Activated CD8-positive, alpha-beta T cell treated with anti-CD3 and anti-CD28 coated beads, Interleukin-2, amount 10 ng/mL, durations not matched to agents 7 days and 5 days (primary cell): Measurements from ENCODE around the gene LFNG. TPM values are rescaled to one million over a fixed set of nuclear protein-coding genes. Genes with fewer than 3 reads are reported as not detected.
"Not testable (repeated sequence)": the region's sequence is repeated elsewhere in the genome, so short reads cannot be mapped to it uniquely, and the experiment has no call there.

Experiments
- ATAC-seq: fragments of 150-1000 bp; cut with Tn5 transposase; one replicate; pipeline ENCODE4 v1.10.0; 2021; ENCODE audit warnings: moderate library complexity
- CTCF ChIA-PET: fragments of 350-600 bp; sonication (Branson Sonifier 250); formaldehyde crosslinking; loops from one replicate; lab custom pipeline; 2021; ENCODE audit warnings: antibody characterized with exemption; lab: Charles Lee
- POLR2A ChIA-PET: fragments of 350-600 bp; sonication (Branson Sonifier 250); formaldehyde crosslinking; loops from one replicate; lab custom pipeline; 2021; ENCODE audit warnings: antibody characterized with exemption; lab: Charles Lee
- DNase-seq: peaks from one replicate; pipeline ENCODE4 v3.0.0-alpha.2; 2020
- H3K27ac Mint-ChIP-seq: one replicate; pipeline ENCODE4 v1.8.0; 2021; ENCODE audit warnings: mild to moderate bottlenecking, mixed read lengths
- H3K27me3 Mint-ChIP-seq: one replicate; pipeline ENCODE4 v1.8.0; 2021; ENCODE audit warnings: low read depth, mixed read lengths
- H3K36me3 Mint-ChIP-seq: one replicate; pipeline ENCODE4 v1.8.0; 2021; ENCODE audit warnings: low read depth, mixed read lengths
- H3K4me1 Mint-ChIP-seq: one replicate; pipeline ENCODE4 v1.8.0; 2021; ENCODE audit warnings: low read depth, mixed read lengths
- H3K4me3 Mint-ChIP-seq: one replicate; pipeline ENCODE4 v1.8.0; 2021; ENCODE audit warnings: mild to moderate bottlenecking, mixed read lengths
- H3K9me3 Mint-ChIP-seq: one replicate; pipeline ENCODE4 v1.8.0; 2022; ENCODE audit warnings: mixed read lengths; ENCODE audit not compliant: insufficient read depth
- total RNA-seq, 2 experiments: library from RNA; stranded (reverse); gene quantifications; one replicate each; pipeline ENCODE4 v1.2.3, GENCODE V29; 2021

Gene LFNG
- total RNA-seq, 2 experiments from 2014 or later: 134 to 136 TPM

DNA sequence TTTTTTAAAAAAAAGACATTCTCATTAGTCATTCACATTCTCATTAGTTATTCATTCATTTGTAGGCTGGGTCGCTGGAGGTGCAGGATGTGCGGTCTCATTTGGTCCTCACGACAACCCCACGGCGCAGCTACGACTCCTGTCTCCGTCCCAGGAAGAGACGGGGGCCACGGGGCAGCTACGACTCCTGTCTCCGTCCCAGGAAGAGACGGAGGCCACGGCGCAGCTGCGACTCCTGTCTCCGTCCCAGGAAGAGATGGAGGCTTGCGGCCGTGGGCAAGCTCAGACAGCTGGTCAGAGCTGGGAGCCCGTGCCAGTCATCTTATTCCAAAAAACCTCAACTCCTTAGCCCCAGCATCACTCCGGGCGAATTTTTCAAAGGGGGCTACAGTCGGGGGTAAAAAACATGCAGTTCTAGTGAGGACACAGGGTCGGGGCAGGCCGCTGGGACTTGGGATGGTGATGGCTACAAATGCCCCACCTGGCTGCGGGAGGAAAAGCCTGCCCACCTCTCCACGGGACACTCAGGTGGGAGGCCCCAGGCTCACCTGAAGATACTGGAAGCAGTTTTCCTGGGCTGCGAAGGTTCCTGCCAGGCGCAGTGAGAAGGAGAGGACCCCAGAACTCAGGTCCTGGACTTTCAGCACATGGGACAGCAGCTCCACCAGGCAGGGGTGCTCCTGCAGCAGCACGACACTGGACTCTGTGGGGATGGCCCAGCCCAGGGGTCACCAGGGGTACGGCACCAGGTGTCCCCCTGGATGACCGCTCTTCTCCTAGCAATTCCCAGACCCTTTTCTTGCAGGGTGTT is 27.4 kb downstream of the LFNG start:
- Mint-ChIP-seq H3K9me3 (no peaks in the 10 kb centered on the region), H3K4me3 (no peak overlapping the region), H3K27ac (no peak overlapping the region), H3K4me1 (peaks cover 13% of the 10 kb centered on the region), H3K27me3 (no peaks in the 10 kb centered on the region), H3K36me3 (peaks cover 48% of the 10 kb centered on the region)
- DNase-seq (no peak), ATAC-seq (no peak)
- ChIA-PET POLR2A (interaction anchor here (0.6 to 0.7 kb wide), 2 partner anchors 441 to 991 kb away, joined by 3 to 4 read pairs; no protein-coding TSS in a partner anchor), CTCF (no interaction called here)

GRCh38 chr7:2551418-2551817 is 31.8 kb downstream of the LFNG start:
- peaks cover 34% of the 10 kb centered on the region for H3K4me1 Mint-ChIP-seq
- H3K36me3 Mint-ChIP-seq: peaks cover 45% of the 10 kb centered on the region
- ATAC-seq (no peak), DNase-seq (no peak)
- ChIA-PET POLR2A (no interaction called here), CTCF (interaction anchor here (1.4 kb wide), 1 partner anchor 159 kb away, joined by 4 read pairs; no protein-coding TSS in a partner anchor)
- no peaks in the 10 kb centered on the region for H3K9me3 Mint-ChIP-seq
- no peak overlapping the region for H3K4me3 Mint-ChIP-seq
- H3K27me3 Mint-ChIP-seq: no peaks in the 10 kb centered on the region
- H3K27ac Mint-ChIP-seq: no peak overlapping the region

GRCh38 chr7:2553108-2553507 is 33.5 kb downstream of the LFNG start:
- no peak for ATAC-seq
- H3K27ac Mint-ChIP-seq: no peak overlapping the region
- no peaks in the 10 kb centered on the region for H3K9me3 Mint-ChIP-seq
- peaks cover 33% of the 10 kb centered on the region for H3K36me3 Mint-ChIP-seq
- DNase-seq: no peak
- H3K4me1 Mint-ChIP-seq: peaks cover 42% of the 10 kb centered on the region
- CTCF ChIA-PET: interaction anchor here (0.7 kb wide), 1 partner anchor 13 kb away, joined by 3 read pairs; no protein-coding TSS in a partner anchor
- POLR2A ChIA-PET: no interaction called here
- H3K4me3 Mint-ChIP-seq: peak overlapping the region; percentile 86
- no peaks in the 10 kb centered on the region for H3K27me3 Mint-ChIP-seq

DNA sequence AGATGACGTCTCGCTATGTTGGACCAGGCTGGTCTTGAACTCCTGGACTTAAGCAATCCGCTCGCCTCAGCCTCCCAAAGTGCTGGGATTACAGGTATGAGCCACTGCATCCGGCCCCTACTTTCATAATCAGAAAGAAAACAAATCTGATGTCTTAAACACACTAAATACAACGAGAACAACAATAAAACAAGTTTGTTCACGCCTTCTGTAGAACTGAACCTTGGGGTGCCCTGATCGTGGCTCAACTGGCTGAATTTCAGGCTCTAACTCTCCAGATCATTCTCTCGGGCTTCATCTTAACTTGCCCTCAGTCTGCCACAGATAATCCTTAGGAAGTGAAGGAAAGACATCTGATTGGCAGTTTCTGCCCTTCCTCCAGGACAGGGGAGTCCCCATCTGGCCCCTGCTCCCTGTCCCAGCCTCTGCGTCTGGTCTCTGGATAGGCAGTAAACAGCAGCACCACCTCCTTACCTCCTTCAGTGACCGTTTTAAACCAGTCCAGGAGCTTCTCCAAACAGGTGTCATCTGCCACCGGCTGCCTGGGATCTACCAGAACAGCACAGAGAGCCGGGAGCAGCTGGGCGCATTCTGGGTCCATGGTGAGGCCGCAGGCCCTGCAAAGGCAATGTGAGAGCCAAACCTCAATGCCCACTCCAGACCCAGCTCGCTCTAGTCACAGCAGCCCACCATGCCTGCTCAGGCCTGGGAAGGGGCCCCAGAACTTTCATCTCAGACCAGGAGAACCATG is 34.4 kb downstream of the LFNG start:
- ChIA-PET POLR2A (interaction anchor here (0.5 to 1.0 kb wide), 2 partner anchors 87 to 102 kb away, joined by 3 read pairs; no protein-coding TSS in a partner anchor), CTCF (interaction anchor here (0.7 to 0.8 kb wide), 2 partner anchors 13 to 24 kb away, joined by 3 read pairs; no protein-coding TSS in a partner anchor)
- DNase-seq (no peak), ATAC-seq (no peak)
- Mint-ChIP-seq H3K36me3 (peaks cover 31% of the 10 kb centered on the region), H3K4me1 (peaks cover 46% of the 10 kb centered on the region), H3K27ac (peak overlapping the region; percentile 97), H3K9me3 (no peaks in the 10 kb centered on the region), H3K27me3 (no peaks in the 10 kb centered on the region), H3K4me3 (peak overlapping the region; percentile 86)

DNA sequence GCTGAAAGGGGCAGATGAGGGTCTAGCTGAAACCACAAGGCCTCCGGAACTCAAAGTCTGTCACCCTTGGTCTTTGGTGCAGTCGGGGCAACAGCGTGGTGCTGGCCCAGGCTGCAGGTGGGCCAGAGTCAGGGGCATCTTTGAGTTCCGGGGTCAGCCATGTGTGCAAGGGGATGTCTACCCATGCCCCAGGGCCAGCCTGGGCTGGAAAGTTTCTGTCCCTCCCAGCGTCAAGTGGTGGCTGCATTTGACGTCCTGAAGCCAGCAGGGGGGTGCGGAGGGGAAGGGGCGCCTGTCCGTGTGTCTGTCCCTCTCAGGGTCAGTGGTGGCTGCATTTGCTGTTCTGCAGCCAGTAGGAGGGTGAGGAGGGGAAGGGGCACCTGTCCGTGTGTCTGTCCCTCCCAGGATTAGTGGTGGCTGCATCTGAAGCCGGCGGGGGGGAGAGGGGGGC is 35.1 kb downstream of the LFNG start:
- Mint-ChIP-seq H3K27ac (peak overlapping the region; percentile 97), H3K4me3 (peak overlapping the region; percentile 86), H3K36me3 (peaks cover 26% of the 10 kb centered on the region), H3K27me3 (no peaks in the 10 kb centered on the region), H3K9me3 (no peaks in the 10 kb centered on the region), H3K4me1 (peaks cover 45% of the 10 kb centered on the region)
- DNase-seq: no peak
- CTCF ChIA-PET: no interaction called here
- ATAC-seq: no peak
- POLR2A ChIA-PET: interaction anchor here (1.0 to 1.6 kb wide), 2 partner anchors 34 to 103 kb away, joined by 3 to 5 read pairs; no protein-coding TSS in a partner anchor

GRCh38 chr7:2555121-2556052 is 35.8 kb downstream of the LFNG start, which contains the start of gene BRAT1:
Gene BRAT1 (minus strand): TSS chr7:2555524. CDS start chr7:2554431, 1,093 bp downstream.
- Mint-ChIP-seq H3K4me3 (peak within 1 kb of the TSS; percentile 86), H3K27me3 (no peaks in the 10 kb centered on the region), H3K4me1 (peaks cover 50% of the 10 kb centered on the region), H3K36me3 (peaks cover 25% of the 10 kb centered on the region), H3K9me3 (no peaks in the 10 kb centered on the region), H3K27ac (peak within 1 kb of the TSS; percentile 97)
- ChIA-PET CTCF (interaction anchor here (0.6 to 4.9 kb wide), 6 partner anchors 9 to 155 kb away, joined by 3 to 23 read pairs (median 4); partner anchors contain the start of gene TTYH3), POLR2A (interaction anchor here (0.9 to 1.6 kb wide), 4 partner anchors 12 to 104 kb away, joined by 3 to 5 read pairs (median 3); no protein-coding TSS in a partner anchor)
- DNase-seq: peak; percentile 98
- ATAC-seq: peak; percentile 88

DNA sequence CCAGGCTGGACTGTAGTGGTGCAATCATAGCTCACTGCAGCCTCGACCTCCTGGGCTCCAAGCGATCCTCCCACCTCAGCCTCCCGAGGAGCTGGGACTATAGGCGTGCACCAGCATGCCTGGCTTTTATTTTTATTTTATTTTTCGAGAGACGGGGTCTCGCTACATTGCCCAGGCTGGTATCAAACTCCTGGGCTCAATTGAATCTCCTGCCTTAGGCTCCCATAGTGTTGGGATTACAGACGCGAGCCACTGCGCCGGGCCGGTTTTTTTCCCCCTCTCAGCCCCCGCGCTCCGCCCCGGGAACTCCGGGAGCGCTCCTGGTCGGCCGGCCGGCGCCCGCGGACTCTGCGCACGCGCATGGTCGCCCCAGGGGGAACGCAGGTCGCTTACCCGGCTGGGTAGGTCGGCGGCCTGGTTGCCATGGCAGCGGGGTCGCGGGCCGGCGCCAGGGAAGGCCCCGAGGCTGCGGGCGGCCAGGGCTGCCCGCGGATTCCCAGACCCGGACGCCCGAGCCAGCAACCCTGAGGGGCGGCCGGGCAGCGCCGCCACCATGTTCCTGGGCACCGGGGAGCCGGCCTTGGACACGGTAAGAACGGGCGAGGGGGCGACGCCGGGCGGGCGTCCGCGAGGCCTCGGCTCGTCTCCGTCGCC is 39.2 kb downstream of the LFNG start, which contains the start of gene IQCE:
Gene IQCE (plus strand): TSS at position 351 of the 654 bp plus-strand sequence. CDS start 203 bp downstream, at position 554.
- H3K36me3 Mint-ChIP-seq: peaks cover 4% of the 10 kb centered on the region
- ChIA-PET CTCF (interaction anchor here (1.4 to 4.9 kb wide), 4 partner anchors 61 to 151 kb away, joined by 3 to 23 read pairs (median 4); no protein-coding TSS in a partner anchor), POLR2A (interaction anchor here (0.6 to 1.2 kb wide), 3 partner anchors 48 to 587 kb away, joined by 3 to 4 read pairs (median 3); no protein-coding TSS in a partner anchor)
- DNase-seq (peak; percentile 93), ATAC-seq (peak; percentile 50)
- H3K27me3 Mint-ChIP-seq: no peaks in the 10 kb centered on the region
- peak within 1 kb of the TSS; percentile 65 for H3K27ac Mint-ChIP-seq
- no peaks in the 10 kb centered on the region for H3K9me3 Mint-ChIP-seq
- peak within 1 kb of the TSS; percentile 77 for H3K4me3 Mint-ChIP-seq
- H3K4me1 Mint-ChIP-seq: peaks cover 35% of the 10 kb centered on the region

- H3K36me3 Mint-ChIP-seq: no peaks in the 10 kb centered on the region
- DNase-seq: peak; percentile 49
- CTCF ChIA-PET: interaction anchor here (0.7 to 4.9 kb wide), 6 partner anchors 8 to 151 kb away, joined by 3 to 23 read pairs (median 4); no protein-coding TSS in a partner anchor
These were observed 39.8 kb downstream of the LFNG start for GRCh38 chr7:2559283-2559950.

GRCh38 chr7:2563955-2564354 is 44.4 kb downstream of the LFNG start:
- ATAC-seq, H3K27ac Mint-ChIP-seq, DNase-seq, H3K9me3 Mint-ChIP-seq, POLR2A ChIA-PET, CTCF ChIA-PET, H3K27me3 Mint-ChIP-seq, H3K4me3 Mint-ChIP-seq, H3K36me3 Mint-ChIP-seq: not testable (repeated sequence)
- peaks cover 12% of the 10 kb centered on the region for H3K4me1 Mint-ChIP-seq

More at GRCh38 chr7:2559283-2559950, 39.8 kb downstream of the LFNG start:
- POLR2A ChIA-PET: interaction anchor here (0.6 to 1.2 kb wide), 4 partner anchors 40 to 587 kb away, joined by 3 to 4 read pairs (median 3); no protein-coding TSS in a partner anchor
- peak; percentile 12 for ATAC-seq
- H3K27me3 Mint-ChIP-seq: no peaks in the 10 kb centered on the region
- peak overlapping the region; percentile 46 for H3K27ac Mint-ChIP-seq
- H3K4me1 Mint-ChIP-seq: peaks cover 28% of the 10 kb centered on the region
- H3K4me3 Mint-ChIP-seq: peak overlapping the region; percentile 77
- H3K9me3 Mint-ChIP-seq: no peaks in the 10 kb centered on the region
